ENCODE results near the gene SLC6A6.

Gene SLC6A6

GRCh38 chr3:14468621-14468981 lies 66.2 kb downstream of the SLC6A6 start:
- Histone ChIP-seq H3K27me3 (replicated peaks; ENCODE audit: insufficient read depth, low read length) (no peaks in the 10 kb centered on the region), H3K27ac (ENCODE audit: low read length) (no peak overlapping the region), H3K36me3 (replicated peaks; ENCODE audit: insufficient read depth, low read length) (no peaks in the 10 kb centered on the region), H2AFZ (ENCODE audit: low read length) (no peak overlapping the region), H3K9me3 (replicated peaks; ENCODE audit: insufficient read depth, low read length) (no peaks in the 10 kb centered on the region), H3K4me3 (ENCODE audit: low read length) (no peak overlapping the region), H3K4me2 (ENCODE audit: low read depth, low read length) (no peak overlapping the region), H3K4me1 (ENCODE audit: low read length) (no peaks in the 10 kb centered on the region), H3K79me2 (ENCODE audit: low read length) (no peaks in the 10 kb centered on the region), H3K9ac (ENCODE audit: low read length) (no peak overlapping the region), H4K20me1 (ENCODE audit: insufficient read depth, low read length) (no peaks in the 10 kb centered on the region), H3K9me2 (replicated peaks; ENCODE audit: insufficient read depth, low read length) (no peaks in the 10 kb centered on the region), H3F3A (ENCODE audit: insufficient read depth, low read length) (no peaks in the 10 kb centered on the region)
- no peak for TF ChIP-seq EZH2 (optimal IDR thresholded peaks at IDR 0.05; ENCODE audit: low read depth, low read length)
- no peak for TF ChIP-seq EZH2phosphoT487 (IDR thresholded peaks at IDR 0.05; ENCODE audit: low read length)
- no peak for TF ChIP-seq CTCF (IDR thresholded peaks at IDR 0.05; ENCODE audit: low read length)
- DNase-seq = no peak

- Histone ChIP-seq H3K9me3 (replicated peaks; ENCODE audit: insufficient read depth, low read length) (no peaks in the 10 kb centered on the region), H3K27ac (ENCODE audit: low read length) (no peak overlapping the region), H4K20me1 (ENCODE audit: insufficient read depth, low read length) (no peaks in the 10 kb centered on the region), H2AFZ (ENCODE audit: low read length) (no peak overlapping the region), H3K9ac (ENCODE audit: low read length) (no peak overlapping the region), H3K4me1 (ENCODE audit: low read length) (no peaks in the 10 kb centered on the region), H3K79me2 (ENCODE audit: low read length) (no peaks in the 10 kb centered on the region), H3F3A (ENCODE audit: insufficient read depth, low read length) (no peaks in the 10 kb centered on the region), H3K4me3 (ENCODE audit: low read length) (no peak overlapping the region), H3K4me2 (ENCODE audit: low read depth, low read length) (no peak overlapping the region), H3K27me3 (replicated peaks; ENCODE audit: insufficient read depth, low read length) (no peaks in the 10 kb centered on the region), H3K36me3 (replicated peaks; ENCODE audit: insufficient read depth, low read length) (no peaks in the 10 kb centered on the region), H3K9me2 (replicated peaks; ENCODE audit: insufficient read depth, low read length) (no peaks in the 10 kb centered on the region)
- DNase-seq = no peak
- TF ChIP-seq EZH2phosphoT487 (IDR thresholded peaks at IDR 0.05; ENCODE audit: low read length) (no peak), CTCF (IDR thresholded peaks at IDR 0.05; ENCODE audit: low read length) (no peak), EZH2 (optimal IDR thresholded peaks at IDR 0.05; ENCODE audit: low read depth, low read length) (no peak)
Observed at GRCh38 chr3:14470461-14470860, 68.1 kb downstream of the SLC6A6 start.

- Histone ChIP-seq H3K9me2 (replicated peaks; ENCODE audit: insufficient read depth, low read length) (no peaks in the 10 kb centered on the region), H3K36me3 (replicated peaks; ENCODE audit: insufficient read depth, low read length) (no peaks in the 10 kb centered on the region), H3K9ac (ENCODE audit: low read length) (no peak overlapping the region), H4K20me1 (ENCODE audit: insufficient read depth, low read length) (no peaks in the 10 kb centered on the region), H3K4me3 (ENCODE audit: low read length) (no peak overlapping the region), H3K79me2 (ENCODE audit: low read length) (no peaks in the 10 kb centered on the region), H3K27me3 (replicated peaks; ENCODE audit: insufficient read depth, low read length) (no peaks in the 10 kb centered on the region), H3K9me3 (replicated peaks; ENCODE audit: insufficient read depth, low read length) (no peaks in the 10 kb centered on the region), H3K27ac (ENCODE audit: low read length) (no peak overlapping the region), H3F3A (ENCODE audit: insufficient read depth, low read length) (no peaks in the 10 kb centered on the region), H3K4me1 (ENCODE audit: low read length) (no peaks in the 10 kb centered on the region), H2AFZ (ENCODE audit: low read length) (no peak overlapping the region), H3K4me2 (ENCODE audit: low read depth, low read length) (no peak overlapping the region)
- TF ChIP-seq CTCF (IDR thresholded peaks at IDR 0.05; ENCODE audit: low read length) (no peak), EZH2 (optimal IDR thresholded peaks at IDR 0.05; ENCODE audit: low read depth, low read length) (no peak), EZH2phosphoT487 (IDR thresholded peaks at IDR 0.05; ENCODE audit: low read length) (no peak)
- no peak for DNase-seq
Observed at GRCh38 chr3:14471016-14471415, 68.6 kb downstream of the SLC6A6 start.
